Ramos (cell line): ENCODE data around the gene RTTN.
"Not testable (repeated sequence)": the region's sequence is repeated elsewhere in the genome, so short reads cannot be mapped to it uniquely, and the experiment has no call there.

Experiments used
- in situ Hi-C: fragments of 300-500 bp; cut with MboI; formaldehyde crosslinking; loops from one replicate; pipeline ENCODE4 v1.14.3; 2022; ENCODE audit warnings: low sequenced_read_pairs; ENCODE audit not compliant: unreplicated experiment

Gene RTTN

DNA sequence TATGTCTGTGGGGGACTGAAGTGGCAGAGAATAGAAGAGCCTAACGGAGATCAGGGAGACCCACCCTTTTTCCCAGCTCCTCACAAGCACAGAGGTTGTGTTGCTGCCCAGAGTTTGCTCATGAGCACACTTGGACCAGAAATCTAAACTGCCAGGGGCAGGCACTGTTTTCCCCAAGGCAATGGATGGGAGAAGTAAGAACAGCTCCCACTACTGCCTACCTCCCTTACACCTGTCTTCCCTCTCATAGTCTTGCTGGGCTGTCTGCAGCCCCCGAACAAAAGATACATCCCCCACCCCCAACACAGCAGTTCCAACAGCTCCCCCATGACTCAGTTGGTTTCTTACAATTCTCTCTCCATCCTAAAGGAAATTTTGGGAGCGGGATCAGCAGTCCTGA, 209.7 kb downstream of the RTTN start:
- in situ Hi-C loops, result no loop called here

DNA sequence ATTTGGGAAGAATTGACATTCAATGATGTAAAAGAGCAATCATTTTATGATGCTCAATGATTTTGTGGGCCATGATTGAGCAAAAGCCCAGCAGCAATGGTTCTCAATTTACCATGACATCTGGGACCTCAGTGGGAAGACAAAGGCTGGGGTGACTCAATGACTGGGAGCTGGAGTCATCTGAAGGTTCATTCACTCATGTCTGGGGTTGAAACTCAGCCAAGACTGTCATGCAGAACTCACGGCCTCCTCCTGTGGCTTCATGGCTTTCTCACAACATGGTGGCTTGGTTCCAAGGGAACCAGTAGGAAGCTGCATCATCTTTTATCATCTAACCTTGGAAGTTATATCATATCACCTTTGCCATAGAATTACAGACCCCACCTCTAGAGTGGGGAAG, 212.7 kb downstream of the RTTN start:
- in situ Hi-C loops, result no loop called here

DNA sequence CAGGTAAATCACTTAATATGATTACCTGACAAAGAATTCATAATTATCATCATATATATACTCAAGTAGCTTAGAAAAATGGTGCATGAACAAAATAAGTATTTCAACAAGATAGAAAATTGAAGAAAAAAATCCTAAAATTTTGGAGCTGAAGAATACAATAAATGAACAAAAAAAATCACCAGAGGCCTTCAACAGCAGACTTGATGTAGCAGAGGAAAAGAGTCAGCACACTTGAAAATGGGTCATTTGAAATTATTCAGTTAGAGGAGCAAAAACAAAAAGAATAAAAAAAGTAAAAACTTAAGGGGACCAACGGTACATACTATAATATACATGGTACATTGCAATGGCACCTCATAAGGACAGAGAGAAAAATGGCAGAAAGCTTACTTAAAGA, 217.6 kb downstream of the RTTN start:
- in situ Hi-C loops, result no loop called here

DNA sequence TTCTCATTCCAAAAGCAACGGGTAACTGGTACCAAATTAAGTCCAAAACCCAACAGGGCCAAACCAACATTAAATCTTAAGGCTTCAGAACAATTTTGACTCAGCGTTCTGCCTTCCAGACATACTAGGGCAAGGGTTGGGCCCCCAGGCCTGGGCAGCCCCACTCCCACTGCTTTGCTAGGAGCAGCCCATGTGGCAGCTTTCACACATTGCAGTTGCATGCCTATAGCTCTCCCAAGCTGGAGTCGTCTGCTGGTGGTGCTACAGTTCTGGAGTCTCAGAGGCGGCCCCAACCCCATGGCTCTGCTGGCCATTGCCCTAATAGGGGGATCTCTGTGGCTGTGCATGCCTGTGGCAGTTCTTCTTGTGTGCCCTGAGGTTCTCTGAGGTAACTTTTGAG, 220.2 kb downstream of the RTTN start:
- in situ Hi-C loops, result no loop called here

DNA sequence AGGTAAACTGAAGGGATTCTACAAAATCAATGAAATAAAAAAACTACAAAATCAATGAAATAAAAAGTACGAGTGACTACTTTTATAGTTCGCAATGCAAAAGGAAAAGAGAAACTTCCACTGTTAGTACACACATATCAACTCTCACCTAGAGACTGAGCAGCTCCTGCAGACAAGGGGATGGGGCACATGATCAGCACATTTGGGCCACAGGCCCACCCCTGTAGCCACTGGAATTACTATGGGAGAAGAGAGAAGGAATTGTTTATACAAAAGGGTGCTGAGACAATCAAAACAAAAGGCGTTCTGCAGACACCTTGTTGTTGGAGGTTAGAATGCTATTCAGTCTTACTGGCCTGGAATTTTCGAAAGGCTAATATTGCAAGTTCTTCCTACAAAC, 223.1 kb downstream of the RTTN start:
- in situ Hi-C loops, result no loop called here

DNA sequence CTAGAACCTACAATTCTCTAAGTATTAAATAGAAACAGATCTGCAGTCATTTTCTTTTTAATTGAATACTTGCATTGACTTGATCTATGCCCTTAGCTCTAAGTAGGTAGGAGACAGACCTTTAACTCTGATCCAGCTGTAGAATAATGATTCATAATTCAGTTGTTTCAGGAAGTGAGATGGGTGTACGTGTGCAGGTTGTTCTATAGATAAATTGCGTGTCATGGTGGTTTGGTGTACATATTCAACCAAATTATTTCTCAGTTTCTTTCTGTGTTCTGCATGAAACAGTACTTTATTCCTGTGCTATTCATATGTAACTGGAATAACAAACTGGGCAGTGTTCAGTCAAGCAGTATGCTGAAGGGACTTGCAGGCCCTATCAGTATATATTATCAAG, 223.5 kb downstream of the RTTN start:
- in situ Hi-C loops, result no loop called here

DNA sequence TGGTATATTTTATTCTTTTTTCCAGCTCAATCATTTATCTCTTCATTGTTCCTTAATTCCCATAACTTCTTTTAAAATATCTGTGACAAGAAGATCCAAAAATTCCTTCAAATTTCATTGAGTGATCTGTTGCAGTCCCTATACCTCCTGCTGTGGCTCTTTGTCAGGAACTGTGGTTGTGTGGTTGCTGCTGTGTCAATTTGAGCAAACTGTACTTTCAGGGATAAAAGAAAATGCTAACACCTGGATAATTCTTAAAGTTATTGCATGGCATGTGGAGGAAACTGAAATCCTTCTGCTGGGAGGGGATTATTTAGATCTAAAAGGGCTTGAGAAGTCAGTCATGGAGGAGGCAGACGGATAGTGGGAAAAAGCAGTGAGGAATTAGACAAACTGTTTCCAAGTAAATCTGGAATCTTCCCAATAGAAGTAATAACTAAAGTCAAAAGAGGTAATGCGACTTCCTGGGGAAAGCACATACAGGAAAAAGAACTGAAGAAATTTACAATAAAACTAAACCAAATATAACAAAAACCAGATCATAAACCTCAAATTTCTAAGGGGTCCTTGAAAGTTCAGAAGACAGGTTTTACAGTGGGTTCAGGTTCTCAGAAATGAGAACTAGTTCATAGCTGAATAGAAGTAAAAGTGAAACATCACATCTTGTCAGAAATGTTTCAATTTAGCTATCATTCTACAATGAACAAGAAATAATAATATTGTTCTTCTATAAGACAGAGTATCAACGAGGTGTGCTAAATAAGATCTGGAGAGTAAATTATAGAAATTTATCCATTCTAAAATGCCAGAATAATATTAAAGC, 224.3 kb downstream of the RTTN start:
- in situ Hi-C loops, result no loop called here

DNA sequence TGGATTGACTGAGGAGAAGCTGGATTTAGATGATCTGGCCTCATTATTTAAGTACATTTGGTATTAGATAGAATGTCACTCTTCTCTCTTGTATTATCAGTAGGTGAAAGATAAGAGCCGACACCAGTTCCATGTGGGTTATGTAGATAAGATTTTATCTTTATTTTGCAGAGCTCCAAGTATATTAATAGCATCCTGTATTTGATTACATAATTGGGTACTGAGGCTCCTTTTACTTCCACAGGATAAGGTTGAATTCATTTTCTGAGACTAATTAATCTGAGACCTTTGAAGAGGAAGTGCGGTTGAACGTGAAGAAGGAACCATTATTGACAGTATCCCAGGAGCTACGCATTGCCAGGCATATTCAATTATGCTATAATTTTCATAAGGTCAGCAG, 225.0 kb downstream of the RTTN start:
- in situ Hi-C loops, result no loop called here

DNA sequence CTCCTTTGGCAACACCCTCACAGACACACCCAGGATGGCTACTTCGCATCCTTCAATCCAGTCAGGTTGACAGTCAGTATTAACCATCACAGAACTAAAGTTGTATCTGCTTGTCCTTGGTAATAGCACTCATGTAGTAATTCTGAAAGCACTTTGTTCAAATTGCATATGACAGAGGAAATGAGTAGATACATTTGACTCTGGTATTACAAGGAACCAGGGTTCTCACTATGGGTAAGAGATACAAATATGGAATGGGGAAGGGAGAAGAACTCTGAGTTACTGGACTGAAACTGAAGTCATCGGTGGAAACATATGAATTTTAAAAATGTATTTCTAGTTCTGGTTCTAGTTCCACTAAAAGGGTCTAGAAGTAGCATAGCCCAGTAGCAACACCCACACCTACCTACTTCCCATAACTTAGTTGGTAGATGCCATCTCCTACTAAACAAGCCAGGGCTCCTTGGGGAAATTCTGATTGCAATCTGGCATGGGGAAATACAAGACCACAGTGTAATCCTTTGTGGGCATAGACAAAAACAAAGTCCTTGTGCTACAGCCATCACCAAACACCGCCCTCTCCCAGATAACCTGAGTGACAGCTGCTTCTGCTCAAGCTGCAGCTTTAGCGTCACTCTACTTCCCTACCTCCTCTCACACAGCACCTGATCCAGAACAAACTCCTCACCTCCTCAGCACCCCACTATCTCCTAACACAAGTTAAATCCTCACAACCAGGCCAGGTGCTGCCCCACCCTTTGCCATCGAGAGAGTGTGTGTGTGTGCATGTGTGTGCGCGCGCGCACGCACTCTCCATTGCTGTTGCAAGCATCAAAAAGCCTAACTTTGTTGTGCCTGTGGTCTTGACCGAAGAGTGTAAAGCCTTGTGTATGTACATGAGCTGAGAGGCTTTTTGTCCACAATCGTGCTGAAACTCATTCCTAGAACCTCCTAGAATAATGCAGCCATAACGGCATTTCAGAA, 226.5 kb downstream of the RTTN start:
- in situ Hi-C loops, result no loop called here

DNA sequence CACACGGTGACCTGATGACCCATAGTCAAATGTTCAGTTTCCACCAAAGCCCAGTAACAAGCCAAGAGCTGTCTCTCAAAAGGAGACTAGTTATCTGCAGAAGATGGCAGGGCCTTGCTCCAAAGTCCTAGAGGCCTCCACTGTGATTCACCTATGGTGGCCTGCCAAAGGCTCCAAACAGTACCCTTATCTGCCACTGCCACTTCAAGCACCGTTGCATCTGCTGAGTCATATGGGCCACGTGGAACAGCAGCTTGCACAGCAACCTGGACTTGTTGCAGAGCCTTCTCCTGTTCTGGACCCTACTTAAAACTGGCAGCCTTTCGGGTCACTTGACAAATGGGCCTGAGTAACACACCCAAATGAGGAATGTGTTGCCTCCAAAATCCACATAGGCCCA, 230.2 kb downstream of the RTTN start:
- in situ Hi-C loops, result not testable (repeated sequence)

DNA sequence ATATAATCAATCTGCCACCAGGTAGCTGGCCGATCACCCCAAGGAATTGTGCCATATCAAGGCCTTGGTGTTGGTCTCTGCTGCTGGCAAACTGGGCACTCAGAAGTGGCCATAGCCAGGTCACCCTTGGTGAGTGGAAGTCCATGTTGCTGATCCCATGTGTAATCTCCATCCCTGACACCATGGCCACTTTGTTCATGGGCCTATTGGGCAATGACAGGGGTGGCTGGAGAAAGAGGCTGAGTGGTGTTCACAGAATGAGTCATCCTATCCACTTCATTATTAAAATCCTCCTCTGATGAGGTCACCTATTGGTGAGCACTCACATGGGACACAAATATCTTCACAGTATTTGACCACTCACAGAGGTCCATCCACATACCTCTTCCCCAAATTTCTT, 231.1 kb downstream of the RTTN start:
- in situ Hi-C loops, result no loop called here

DNA sequence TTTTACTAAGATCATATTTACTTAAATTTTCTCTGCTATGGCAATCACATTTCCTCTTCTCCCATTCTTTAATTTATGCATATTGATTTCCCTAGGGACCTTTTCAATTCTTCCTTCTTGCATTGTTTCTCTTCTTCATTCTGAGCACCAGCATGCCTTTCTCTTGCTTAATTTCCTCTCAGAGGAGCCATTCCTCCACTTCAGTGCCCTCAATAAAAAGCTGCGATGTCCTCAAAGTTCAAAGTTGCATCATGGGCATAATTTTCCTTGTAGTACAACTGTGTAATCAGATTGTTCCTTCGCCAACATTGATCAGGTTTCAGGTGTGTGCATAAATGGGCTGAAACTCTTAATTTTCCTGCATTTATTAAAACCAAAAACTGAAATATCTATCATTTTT, 236.0 kb downstream of the RTTN start:
- in situ Hi-C loops, result no loop called here

DNA sequence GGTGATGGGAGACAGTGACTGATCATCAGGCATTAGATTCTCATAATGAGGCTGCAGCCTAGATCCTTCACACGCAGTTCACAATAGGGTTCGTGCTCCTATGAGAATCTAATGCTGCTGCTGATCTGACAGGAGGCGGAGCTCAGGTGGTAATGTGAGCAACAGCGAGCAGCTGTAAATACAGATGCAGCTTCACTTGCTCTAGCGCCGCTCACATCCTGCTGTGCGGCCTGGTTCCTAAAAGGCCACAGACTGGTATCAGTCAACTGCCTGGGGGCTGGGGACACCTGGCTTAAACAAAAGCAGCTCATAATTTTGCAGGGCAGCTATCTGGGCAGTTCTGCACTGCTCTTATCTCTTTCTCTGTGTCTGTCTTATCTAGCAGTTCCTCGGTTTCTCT, 237.4 kb downstream of the RTTN start:
- in situ Hi-C loops, result no loop called here

DNA sequence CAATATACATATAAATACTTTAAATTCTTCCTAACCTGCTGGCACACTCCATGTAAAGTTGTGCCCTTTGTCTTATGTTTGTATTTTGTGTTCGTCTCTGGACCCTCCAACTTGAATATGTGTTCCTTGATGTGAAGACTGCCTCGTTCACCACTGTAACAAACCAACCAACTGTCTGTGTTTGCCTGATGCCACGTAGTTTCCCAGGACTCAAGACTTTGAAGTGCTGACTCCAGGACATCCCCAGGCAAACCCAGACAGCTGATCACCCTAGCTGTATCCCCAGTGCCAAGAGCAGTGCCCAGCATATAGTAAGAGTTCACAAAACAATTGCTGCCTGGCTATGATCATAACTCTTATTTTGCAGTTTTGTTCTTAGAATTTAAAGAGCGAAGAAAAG, 242.3 kb downstream of the RTTN start:
- in situ Hi-C loops, result no loop called here

DNA sequence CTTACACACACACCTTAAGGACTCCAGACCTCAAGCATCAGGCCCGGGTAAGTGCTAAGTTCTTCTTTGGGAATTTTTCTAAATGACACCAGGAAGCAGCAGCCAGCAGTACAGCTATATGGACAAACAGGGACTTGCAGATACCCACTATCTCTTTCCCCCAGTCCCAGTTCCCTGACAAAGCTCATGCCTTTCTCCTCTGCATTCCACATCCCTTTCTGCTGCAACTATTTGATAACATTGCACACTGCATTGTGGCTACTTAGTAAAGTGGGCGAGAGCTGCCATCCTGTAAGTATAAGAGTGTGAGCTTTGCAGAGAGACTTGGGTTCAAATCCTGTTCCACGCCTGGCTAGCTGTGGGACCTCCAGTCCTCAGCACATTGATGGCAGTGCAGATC, 243.8 kb downstream of the RTTN start:
- in situ Hi-C loops, result no loop called here

DNA sequence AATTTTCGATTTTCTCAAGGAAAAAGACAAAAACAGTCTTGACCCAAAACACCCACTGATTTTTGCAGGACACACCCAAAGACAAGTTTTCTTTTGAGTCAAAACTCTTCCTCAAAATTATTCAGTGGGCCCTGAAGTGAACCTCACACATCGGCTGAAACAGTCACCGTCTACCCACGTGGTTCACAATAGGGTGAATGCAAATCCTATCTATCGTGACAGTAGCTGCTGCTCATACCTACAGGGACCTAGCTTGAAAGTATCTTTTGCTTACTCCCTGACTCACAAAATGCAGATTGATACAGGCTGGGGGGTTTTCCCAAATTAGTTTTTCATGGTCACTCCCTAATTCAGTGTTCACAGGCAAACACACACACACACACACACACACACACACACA, 247.1 kb downstream of the RTTN start:
- in situ Hi-C loops, result no loop called here

DNA sequence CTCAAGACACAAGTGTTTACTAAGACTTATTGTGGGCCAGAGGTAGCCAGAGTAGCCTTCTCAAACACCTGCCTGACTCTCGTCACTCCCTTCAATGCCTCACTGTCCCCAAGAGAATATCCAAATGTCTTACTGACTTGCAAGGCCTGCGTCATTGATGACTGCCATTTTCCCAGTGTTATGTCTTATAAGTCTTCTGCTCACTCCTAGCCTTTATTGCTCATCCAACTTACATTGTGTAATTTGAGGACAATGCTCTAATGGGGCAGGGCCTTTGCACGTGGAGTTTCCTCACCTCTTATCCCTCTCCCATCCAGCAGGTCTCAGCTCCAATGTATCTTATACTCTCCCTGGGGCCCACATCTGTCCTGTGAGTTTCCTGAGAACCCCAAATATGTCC, 247.7 kb downstream of the RTTN start:
- in situ Hi-C loops, result no loop called here

DNA sequence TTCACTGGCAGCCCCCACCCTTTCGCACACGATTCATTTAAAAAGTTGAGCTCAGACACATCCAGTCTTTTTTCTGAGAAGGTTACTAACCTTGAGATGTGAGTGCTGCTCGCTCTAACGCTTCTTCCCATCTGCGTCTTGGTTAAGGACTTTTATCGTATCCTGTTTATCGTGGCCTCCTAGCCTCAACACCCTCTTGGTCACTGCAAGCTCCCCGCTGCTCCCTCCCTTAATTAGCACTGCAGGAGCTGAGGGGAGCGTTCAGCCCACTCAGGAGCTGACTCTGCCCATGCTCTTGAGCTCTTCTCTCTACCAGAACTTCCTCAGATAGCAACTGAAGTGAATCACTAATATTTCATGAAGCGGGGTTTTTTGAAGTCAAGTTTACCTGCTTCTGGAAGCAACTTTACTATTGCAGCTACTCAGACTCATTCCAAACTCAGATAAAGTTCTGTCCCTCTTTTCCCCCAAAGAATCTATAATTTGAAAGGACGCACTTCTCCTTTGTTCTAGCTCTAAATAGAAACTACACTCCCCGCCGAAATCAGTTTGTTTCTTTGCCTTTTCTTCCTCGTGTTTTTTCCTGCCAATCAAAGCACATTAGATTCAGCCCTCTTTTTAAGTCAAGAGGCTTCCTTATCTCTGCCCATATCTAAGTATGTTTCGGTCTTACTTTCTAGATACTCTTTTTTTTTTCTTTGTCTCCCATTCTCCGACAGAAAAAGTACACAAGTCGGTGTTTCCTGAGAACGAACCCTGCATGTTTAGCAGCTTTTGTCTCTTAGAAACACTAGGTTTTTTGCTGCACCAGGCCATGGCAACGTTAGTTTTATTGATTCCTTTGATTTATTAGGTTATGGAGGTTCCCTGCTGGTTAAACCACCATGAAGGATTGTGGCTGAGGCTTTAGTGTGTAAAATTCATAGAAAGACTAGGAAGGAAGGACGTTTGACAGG, 248.5 kb downstream of the RTTN start:
- in situ Hi-C loops, result no loop called here

DNA sequence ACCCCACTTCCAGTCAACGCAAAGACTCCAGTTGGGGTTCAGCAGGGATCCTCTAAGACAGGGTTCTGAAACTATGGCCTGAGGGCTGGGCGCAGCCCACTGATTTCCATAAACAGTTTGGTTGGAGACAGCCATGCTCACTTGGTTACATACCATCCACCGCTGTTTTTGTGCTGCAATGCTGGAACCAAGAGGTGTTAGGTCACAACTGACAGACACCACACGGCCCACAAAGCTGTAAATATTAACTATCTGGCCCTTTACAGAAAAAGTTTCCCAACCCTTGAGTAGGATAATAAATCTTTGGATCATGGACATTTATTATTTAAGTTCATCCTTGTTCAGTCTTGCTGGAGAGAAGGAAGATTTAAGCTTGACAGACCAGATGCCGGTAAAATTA, 249.4 kb downstream of the RTTN start:
- in situ Hi-C loops, result no loop called here

DNA sequence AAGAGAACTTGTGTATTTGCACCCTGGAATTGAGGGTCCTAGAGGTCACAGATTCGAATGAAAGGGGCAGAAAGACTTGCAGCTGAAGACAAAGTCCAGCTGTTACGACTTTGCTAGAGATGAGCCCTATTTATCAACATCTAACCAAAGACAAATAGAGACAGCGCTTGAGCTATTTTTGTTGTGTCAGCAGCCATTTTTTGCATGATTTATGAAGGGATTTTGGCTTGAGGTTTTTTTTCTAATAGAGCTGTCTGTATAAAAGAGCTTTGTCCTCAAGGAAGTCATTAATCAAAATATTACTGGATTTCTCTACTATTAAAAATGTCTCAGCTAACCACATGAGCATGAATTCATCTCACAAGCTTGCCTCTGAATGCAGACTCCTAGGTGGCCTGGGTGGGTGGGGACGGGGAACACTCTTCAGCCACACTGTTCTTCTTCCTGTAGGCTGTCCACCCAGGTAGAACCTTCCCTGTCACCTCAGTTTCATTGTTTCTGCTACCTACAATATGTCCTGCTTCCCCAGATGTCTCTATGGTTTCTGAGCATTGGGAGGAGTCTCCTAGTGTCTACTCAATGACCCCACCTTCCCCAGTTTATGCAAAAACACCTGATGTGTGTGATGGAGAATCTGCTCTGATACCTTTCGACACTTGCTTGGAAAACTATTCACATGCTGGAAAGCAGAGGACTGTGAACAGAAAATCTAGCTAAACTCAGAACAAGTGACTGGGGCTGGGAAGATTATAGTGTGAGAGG, 250.6 kb downstream of the RTTN start:
- in situ Hi-C loops, result no loop called here
